ENCODE data around the gene TCP10L. TPM values are rescaled to one million over a fixed set of nuclear protein-coding genes. Genes with fewer than 3 reads are reported as not detected.
A peak's percentile ranks its signal among the peaks of the same experiment; 100 is the strongest.

The TCP10L gene
- total and polyA plus RNA-seq, 2 of the 13 experiments (the other 11 are each of a cell fraction or from before 2014, with no cell fraction given): 0.90 to 2.4 TPM

DNA sequence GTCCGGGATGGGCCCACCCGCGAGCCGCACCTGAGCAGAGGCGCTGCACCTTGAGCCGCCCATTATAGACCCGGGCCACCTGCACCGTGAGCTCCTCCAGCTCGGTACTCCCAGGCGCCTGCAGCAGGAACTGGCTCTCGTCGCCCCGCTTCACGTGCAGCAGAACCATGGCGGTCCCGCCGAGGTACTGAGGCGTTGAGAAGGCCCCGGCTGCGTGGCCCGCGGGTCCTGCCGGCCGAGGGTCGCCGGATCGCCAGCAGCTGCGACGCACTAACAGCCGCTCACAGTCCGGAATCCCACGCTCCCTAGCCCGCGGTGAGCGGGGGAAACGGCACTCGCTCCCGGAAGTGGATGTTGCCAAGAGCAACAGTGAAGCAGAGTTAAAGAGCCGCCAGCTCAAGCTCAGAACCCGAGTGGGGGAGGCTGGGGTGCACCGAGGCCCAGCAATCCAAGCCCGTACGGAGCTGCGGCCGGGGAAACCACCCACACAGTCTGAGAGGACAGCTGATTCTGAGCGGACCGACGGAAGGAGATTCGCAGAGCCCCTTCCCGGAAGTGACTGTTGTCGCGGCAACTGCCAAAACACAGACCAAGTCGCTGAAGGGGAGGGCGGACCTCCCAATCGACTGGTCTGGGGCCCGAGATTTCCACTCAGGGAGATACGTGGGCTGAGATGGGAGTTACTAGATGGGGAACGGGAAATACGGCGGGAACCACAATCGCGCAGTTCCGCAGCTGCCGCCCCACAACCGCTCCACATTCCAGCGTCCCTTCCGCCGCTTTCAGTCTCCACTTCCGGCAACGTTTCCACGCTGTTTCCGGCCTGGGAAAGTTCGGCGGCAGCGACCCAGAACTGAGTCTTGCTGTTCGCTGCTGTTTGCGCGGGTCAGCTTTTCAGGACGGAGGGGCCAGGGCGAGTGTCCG lies 27.0 kb upstream of the TCP10L start, which contains the start of gene CFAP298 (continued):
- TF ChIP-seq FOXO1 (CRISPR knock-in tag; IDR thresholded peaks at IDR 0.05) (no peak), RBAK (CRISPR knock-in tag; IDR thresholded peaks at IDR 0.05) (no peak), ZFYVE20 (CRISPR knock-in tag; IDR thresholded peaks at IDR 0.05; ENCODE audit: borderline replicate concordance, low read depth) (no peak), DPF2 (CRISPR knock-in tag; IDR thresholded peaks at IDR 0.05; ENCODE audit: borderline replicate concordance, low read depth) (no peak), ZNF10 (CRISPR knock-in tag; IDR thresholded peaks at IDR 0.05; ENCODE audit: borderline replicate concordance, low read depth) (no peak), ZNF354B (CRISPR knock-in tag; IDR thresholded peaks at IDR 0.05) (no peak), SP2 (CRISPR knock-in tag; IDR thresholded peaks at IDR 0.05) (peak; percentile 56; the same call in 1 of the 2 replicates), ZZZ3 (CRISPR knock-in tag; IDR thresholded peaks at IDR 0.05; ENCODE audit: borderline replicate concordance) (peak; percentile 57; the same call in 1 of the 2 replicates), SUZ12 (IDR thresholded peaks at IDR 0.05; ENCODE audit: low read depth, low read length) (no peak), SMAD1 (CRISPR knock-in tag; IDR thresholded peaks at IDR 0.05; ENCODE audit: borderline replicate concordance, low read depth) (no peak), TBL1XR1 (IDR thresholded peaks at IDR 0.05; ENCODE audit: borderline replicate concordance, low read length, partially characterized antibody) (no peak), ZSCAN9 (CRISPR knock-in tag; IDR thresholded peaks at IDR 0.05; ENCODE audit: borderline replicate concordance) (no peak; the same call in 1 of the 2 replicates), ZNF782 (CRISPR knock-in tag; IDR thresholded peaks at IDR 0.05; ENCODE audit: borderline replicate concordance) (no peak; the same call in 1 of the 2 replicates), ZNF383 (CRISPR knock-in tag; IDR thresholded peaks at IDR 0.05; ENCODE audit: borderline replicate concordance) (no peak), ZNF773 (CRISPR knock-in tag; IDR thresholded peaks at IDR 0.05; ENCODE audit: borderline replicate concordance) (peak; percentile 76; the same call in 1 of the 2 replicates), ZNF562 (CRISPR knock-in tag; IDR thresholded peaks at IDR 0.05; ENCODE audit: borderline replicate concordance) (no peak), IRF2 (CRISPR knock-in tag; IDR thresholded peaks at IDR 0.05) (peak; percentile 69)
- TF ChIP-seq, protein P1, sequence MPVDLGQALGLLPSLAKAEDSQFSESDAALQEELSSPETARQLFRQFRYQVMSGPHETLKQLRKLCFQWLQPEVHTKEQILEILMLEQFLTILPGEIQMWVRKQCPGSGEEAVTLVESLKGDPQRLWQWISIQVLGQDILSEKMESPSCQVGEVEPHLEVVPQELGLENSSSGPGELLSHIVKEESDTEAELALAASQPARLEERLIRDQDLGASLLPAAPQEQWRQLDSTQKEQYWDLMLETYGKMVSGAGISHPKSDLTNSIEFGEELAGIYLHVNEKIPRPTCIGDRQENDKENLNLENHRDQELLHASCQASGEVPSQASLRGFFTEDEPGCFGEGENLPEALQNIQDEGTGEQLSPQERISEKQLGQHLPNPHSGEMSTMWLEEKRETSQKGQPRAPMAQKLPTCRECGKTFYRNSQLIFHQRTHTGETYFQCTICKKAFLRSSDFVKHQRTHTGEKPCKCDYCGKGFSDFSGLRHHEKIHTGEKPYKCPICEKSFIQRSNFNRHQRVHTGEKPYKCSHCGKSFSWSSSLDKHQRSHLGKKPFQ (CRISPR knock-in tag; IDR thresholded peaks at IDR 0.05; ENCODE audit: insufficient replicate concordance): no peak
- TF ChIP-seq, protein P2, sequence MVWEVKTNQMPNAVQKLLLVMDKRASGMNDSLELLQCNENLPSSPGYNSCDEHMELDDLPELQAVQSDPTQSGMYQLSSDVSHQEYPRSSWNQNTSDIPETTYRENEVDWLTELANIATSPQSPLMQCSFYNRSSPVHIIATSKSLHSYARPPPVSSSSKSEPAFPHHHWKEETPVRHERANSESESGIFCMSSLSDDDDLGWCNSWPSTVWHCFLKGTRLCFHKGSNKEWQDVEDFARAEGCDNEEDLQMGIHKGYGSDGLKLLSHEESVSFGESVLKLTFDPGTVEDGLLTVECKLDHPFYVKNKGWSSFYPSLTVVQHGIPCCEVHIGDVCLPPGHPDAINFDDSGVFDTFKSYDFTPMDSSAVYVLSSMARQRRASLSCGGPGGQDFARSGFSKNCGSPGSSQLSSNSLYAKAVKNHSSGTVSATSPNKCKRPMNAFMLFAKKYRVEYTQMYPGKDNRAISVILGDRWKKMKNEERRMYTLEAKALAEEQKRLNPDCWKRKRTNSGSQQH (CRISPR knock-in tag; IDR thresholded peaks at IDR 0.05; ENCODE audit: low read depth): no peak; the same call in 1 of the 2 replicates
- TF ChIP-seq, protein P3, sequence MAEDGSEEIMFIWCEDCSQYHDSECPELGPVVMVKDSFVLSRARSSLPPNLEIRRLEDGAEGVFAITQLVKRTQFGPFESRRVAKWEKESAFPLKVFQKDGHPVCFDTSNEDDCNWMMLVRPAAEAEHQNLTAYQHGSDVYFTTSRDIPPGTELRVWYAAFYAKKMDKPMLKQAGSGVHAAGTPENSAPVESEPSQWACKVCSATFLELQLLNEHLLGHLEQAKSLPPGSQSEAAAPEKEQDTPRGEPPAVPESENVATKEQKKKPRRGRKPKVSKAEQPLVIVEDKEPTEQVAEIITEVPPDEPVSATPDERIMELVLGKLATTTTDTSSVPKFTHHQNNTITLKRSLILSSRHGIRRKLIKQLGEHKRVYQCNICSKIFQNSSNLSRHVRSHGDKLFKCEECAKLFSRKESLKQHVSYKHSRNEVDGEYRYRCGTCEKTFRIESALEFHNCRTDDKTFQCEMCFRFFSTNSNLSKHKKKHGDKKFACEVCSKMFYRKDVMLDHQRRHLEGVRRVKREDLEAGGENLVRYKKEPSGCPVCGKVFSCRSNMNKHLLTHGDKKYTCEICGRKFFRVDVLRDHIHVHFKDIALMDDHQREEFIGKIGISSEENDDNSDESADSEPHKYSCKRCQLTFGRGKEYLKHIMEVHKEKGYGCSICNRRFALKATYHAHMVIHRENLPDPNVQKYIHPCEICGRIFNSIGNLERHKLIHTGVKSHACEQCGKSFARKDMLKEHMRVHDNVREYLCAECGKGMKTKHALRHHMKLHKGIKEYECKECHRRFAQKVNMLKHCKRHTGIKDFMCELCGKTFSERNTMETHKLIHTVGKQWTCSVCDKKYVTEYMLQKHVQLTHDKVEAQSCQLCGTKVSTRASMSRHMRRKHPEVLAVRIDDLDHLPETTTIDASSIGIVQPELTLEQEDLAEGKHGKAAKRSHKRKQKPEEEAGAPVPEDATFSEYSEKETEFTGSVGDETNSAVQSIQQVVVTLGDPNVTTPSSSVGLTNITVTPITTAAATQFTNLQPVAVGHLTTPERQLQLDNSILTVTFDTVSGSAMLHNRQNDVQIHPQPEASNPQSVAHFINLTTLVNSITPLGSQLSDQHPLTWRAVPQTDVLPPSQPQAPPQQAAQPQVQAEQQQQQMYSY (CRISPR knock-in tag; IDR thresholded peaks at IDR 0.05): no peak; the same call in 1 of the 2 replicates
- TF ChIP-seq, protein P4, sequence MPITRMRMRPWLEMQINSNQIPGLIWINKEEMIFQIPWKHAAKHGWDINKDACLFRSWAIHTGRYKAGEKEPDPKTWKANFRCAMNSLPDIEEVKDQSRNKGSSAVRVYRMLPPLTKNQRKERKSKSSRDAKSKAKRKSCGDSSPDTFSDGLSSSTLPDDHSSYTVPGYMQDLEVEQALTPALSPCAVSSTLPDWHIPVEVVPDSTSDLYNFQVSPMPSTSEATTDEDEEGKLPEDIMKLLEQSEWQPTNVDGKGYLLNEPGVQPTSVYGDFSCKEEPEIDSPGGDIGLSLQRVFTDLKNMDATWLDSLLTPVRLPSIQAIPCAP (CRISPR knock-in tag; IDR thresholded peaks at IDR 0.05; ENCODE audit: low read depth): no peak

Measured in HepG2 (cell line).